Stomach smooth muscle (tissue), 2 donors: ENCODE results near the gene SIK2.

Experiments
- H3K27ac ChIP-seq: one replicate; pipeline ENCODE4 v1.7.0; 2013; ENCODE audit warnings: mild to moderate bottlenecking, low read length, inconsistent platforms
- H3K27me3 ChIP-seq, 2 donors: one replicate each; pipeline ENCODE4 v1.7.0; 2013; ENCODE audit warnings: low read length in 2 of 2; ENCODE audit not compliant: insufficient read depth in 2 of 2, control insufficient read depth in 1 of 2
- H3K36me3 ChIP-seq, 2 donors: one replicate each; pipeline ENCODE4 v1.7.0; 2013; ENCODE audit warnings: low read length in 2 of 2; ENCODE audit not compliant: control insufficient read depth in 2 of 2, insufficient read depth in 2 of 2
- H3K4me1 ChIP-seq: one replicate; pipeline ENCODE4 v1.7.0; 2013; ENCODE audit warnings: low read length; ENCODE audit not compliant: control insufficient read depth, insufficient read depth
- H3K4me3 ChIP-seq, 2 donors: one replicate each; pipeline ENCODE4 v1.7.0; 2013; ENCODE audit warnings: low read length in 2 of 2
- H3K9ac ChIP-seq, 2 donors: one replicate each; pipeline ENCODE4 v1.7.0; 2013; ENCODE audit warnings: low read length in 2 of 2, mild to moderate bottlenecking in 1 of 2
- H3K9me3 ChIP-seq, 2 donors: one replicate each; pipeline ENCODE4 v1.7.0; 2013; ENCODE audit warnings: low read length in 2 of 2; ENCODE audit not compliant: control insufficient read depth in 2 of 2
- donor health status: healthy.
- donor health status: Pancreatic carcinoma.

The SIK2 gene

DNA sequence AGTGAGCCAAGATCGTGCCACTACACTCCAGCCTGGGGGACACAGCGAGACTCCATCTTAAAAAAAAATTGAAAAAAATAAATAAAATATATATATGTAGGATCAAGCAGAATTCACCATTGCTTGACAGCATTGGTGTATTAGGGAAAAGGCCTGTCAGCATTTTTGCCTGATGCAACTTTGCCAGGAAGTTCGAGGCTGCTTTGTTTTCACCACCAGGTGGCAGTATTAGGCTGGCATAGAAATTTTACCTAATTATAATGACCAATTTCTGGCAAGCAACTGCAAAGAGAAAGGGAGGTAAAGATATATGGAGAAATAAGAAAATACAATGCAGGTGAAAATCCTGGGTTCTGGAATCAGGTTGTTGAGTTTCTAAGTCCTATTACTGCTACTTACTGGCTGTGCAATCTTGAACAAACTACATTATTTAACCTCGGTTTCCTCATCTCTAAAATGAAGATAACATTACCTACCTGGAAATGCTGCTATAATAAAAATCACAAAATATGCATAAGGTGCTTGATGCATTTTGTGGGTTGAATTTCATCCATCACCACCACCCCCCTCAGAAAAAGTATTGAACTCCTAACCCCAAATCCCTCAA is 37.0 kb upstream of the SIK2 start:
- Histone ChIP-seq H3K27ac (no peak overlapping the region), H3K4me3 (no peak overlapping the region), H3K36me3 (peaks cover 4 to 13% of the 10 kb centered on the region in 2 donors), H3K4me1 (peaks cover 2% of the 10 kb centered on the region), H3K9me3 (no peaks in the 10 kb centered on the region), H3K27me3 (no peaks in the 10 kb centered on the region), H3K9ac (no peak overlapping the region)

DNA sequence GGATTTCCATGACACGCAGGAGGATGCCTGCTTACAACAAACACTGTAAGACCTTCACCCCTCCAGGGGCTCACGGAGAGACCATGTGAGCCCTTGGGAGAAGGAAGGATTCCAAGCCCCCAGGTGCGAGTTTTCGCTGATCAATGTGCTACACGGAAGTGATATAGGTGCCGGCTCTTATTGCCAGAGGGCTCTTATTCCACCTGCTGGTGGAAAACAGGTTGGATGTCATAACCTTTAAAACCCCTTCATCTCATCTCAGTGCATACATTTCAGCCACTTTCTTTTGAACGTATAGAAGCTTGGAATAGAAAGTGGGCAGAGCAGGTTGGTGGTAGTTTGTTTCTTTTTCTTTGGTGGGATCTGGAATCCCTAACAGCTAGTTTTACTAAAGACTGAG is 35.9 kb upstream of the SIK2 start:
- H3K27me3 ChIP-seq, result no peaks in the 10 kb centered on the region
- no peak overlapping the region for H3K9ac ChIP-seq
- H3K9me3 ChIP-seq, result no peaks in the 10 kb centered on the region
- H3K36me3 ChIP-seq, result peaks cover 0 to 9% of the 10 kb centered on the region in 2 donors
- H3K4me3 ChIP-seq, result no peak overlapping the region
- H3K27ac ChIP-seq, result no peak overlapping the region
- H3K4me1 ChIP-seq, result peaks cover 2% of the 10 kb centered on the region

DNA sequence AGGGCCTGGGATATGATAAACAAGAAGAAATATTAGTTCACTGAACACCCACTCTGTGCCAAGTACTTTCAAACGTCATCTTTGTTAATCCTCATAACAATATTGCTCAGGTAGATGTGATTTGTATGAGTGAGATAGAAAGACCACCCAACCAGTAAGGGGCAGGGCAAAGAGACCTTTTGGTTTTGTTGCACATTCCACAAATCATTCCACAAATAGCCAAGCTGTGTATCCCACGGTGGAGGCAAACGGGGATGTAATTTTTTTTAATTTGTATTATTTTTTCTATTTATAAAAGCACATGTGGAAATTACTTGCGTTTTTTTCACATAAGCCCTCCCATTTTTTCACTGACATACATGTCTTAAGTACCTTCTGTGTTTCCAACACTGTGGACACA is 32.8 kb upstream of the SIK2 start:
- Histone ChIP-seq H3K36me3 (no peaks in the 10 kb centered on the region), H3K4me1 (peaks cover 11% of the 10 kb centered on the region), H3K9me3 (no peaks in the 10 kb centered on the region), H3K9ac (no peak overlapping the region), H3K27ac (no peak overlapping the region), H3K27me3 (no peaks in the 10 kb centered on the region), H3K4me3 (no peak overlapping the region)

DNA sequence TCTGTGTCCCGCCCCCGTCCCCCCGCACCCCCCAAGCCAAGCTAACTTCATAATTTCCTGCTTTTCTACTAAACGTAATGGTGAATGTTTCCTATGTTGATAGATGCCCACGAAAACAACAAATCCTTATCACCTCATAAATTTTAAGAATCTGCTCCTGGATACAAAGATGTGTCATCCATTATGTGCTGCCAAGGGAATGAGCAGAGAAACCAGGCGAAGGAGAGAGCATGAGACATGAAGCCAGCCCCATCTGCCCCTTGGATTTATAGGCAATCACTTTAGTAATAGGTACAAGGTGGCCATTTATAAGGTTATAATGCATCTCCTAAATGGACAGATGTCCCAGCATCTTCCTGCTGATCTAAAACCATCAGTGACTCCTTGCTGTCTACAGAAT is 31.5 kb upstream of the SIK2 start:
- Histone ChIP-seq H3K4me1 (peaks cover 11% of the 10 kb centered on the region), H3K36me3 (no peaks in the 10 kb centered on the region), H3K9ac (no peak overlapping the region), H3K27ac (no peak overlapping the region), H3K27me3 (no peaks in the 10 kb centered on the region), H3K9me3 (no peaks in the 10 kb centered on the region), H3K4me3 (no peak overlapping the region)

DNA sequence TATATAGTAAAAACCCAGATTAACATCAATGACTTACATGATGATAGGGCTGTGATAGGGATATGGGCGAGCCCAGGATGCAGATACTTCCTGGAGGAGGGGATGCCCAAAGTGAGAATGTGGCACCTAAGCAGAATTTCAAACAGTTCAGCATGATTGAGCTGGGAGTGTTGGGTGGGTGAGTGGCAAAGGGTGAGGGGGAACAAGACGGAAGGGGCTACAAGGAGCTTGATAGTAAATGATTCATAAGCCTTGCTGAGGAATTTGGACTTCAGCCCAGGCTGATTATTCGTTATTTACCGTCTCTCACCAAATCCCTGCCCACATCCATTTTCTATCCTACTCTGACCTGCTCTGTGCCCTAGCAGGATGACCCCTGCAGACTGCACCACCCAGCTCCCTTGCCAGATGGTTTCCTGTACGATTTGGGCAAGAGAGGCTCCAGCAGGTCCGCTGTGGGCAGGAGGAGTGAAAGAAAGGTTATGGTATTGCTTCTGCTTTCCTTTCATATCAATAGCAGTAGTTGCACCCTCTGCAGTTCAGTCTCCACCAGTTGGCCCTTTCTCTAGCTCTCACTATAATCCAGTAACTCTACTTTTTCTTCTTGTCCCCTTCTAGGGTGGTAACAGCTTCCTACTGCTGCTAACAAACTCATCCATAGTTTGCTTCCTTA is 30.3 kb upstream of the SIK2 start:
- no peak overlapping the region for H3K27ac ChIP-seq
- H3K36me3 ChIP-seq, result no peaks in the 10 kb centered on the region
- H3K27me3 ChIP-seq, result no peaks in the 10 kb centered on the region

DNA sequence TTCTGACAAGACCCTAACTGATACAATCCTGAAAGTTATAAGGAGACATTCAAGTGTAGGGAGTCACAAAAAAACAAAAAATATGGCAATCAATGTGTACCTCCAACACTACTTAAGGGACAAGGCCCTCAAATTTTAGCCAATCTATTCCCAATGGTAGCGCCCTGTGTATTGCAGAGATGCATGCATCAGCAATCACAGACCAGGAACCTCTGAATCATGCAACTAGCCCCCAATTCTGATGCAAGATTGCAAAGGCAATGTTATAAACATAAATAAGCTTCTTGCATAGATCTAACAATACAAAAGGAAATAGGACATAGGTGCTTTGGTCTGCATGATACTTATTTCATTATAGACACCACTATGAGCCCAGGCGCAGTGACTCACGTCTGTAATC is 29.7 kb upstream of the SIK2 start:
- no peak overlapping the region for H3K27ac ChIP-seq
- H3K9me3 ChIP-seq, result no peaks in the 10 kb centered on the region
- H3K9ac ChIP-seq, result no peak overlapping the region
- H3K36me3 ChIP-seq, result no peaks in the 10 kb centered on the region
- H3K27me3 ChIP-seq, result no peaks in the 10 kb centered on the region
- H3K4me1 ChIP-seq, result peaks cover 11% of the 10 kb centered on the region
- no peak overlapping the region for H3K4me3 ChIP-seq

More for the DNA sequence above, 30.3 kb upstream of the SIK2 start:
- Histone ChIP-seq H3K9me3 (no peaks in the 10 kb centered on the region), H3K4me3 (no peak overlapping the region), H3K9ac (no peak overlapping the region), H3K4me1 (peaks cover 11% of the 10 kb centered on the region)

DNA sequence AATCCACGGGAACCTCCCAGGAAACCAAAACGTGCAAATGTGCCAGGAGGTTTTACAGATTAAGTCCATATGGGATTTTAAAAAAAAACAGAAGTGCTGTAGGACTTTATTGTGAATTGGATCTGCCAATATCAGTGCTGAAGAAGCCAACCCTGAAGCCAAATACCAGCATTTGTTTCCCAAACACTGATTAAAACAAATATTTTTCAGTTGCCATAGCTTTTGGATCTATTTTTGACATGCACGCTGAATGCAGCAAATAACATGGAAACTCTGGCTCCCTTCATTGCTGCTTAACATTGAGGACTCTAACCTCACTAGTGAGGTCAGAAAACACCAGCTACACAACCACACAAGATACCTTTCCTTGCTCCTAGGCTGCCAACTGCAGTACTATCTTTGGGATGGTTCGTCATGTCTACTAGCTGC is 28.4 kb upstream of the SIK2 start:
- Histone ChIP-seq H3K9me3 (no peaks in the 10 kb centered on the region), H3K4me3 (peak overlapping the region; percentile 4 to 40), H3K27ac (no peak overlapping the region), H3K4me1 (peaks cover 11% of the 10 kb centered on the region), H3K36me3 (no peaks in the 10 kb centered on the region), H3K9ac (no peak overlapping the region), H3K27me3 (no peaks in the 10 kb centered on the region)

DNA sequence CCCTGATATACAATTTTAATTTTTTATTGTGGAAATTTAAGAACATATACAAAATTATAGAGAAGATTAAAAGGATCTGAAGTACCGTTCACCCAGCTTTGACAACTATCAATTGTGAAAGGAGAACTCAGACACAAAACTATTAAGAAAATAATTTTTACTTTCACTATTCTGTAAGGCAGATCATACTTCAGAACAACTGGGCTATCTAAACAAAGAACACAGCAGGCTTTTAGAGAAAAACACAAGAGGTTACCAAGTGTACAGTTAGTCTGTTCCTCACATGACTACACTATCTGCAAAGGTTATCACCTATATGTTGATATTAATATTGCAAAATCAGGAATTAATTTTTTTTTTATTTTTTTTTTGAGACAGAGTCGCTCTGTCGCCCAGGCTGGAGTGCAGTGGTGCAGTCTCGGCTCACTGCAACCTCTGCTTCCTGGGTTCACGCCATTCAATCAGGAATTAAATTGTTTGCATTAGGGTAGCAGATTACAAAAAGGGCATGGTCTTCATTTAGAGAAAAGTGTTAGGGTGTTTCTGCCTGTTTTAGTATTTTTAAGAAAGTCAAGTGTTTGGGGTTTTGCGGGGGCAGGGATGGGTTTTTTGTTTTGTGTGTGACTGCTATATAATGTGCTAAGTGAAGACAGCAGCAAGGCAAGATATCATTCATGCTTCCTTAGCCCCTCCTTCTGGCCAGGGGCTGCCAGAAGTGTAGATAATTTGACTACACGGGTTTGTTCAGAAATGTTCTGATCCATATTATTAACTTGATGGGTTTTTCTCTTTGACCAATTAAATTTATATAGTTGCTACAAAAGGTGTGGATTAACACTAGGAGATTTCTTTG is 27.6 kb upstream of the SIK2 start:
- Histone ChIP-seq H3K4me3 (peak overlapping the region in 1 of 2 donors; percentile 40), H3K27ac (no peak overlapping the region), H3K27me3 (no peaks in the 10 kb centered on the region), H3K4me1 (peaks cover 11% of the 10 kb centered on the region), H3K9ac (no peak overlapping the region), H3K36me3 (no peaks in the 10 kb centered on the region), H3K9me3 (no peaks in the 10 kb centered on the region)

DNA sequence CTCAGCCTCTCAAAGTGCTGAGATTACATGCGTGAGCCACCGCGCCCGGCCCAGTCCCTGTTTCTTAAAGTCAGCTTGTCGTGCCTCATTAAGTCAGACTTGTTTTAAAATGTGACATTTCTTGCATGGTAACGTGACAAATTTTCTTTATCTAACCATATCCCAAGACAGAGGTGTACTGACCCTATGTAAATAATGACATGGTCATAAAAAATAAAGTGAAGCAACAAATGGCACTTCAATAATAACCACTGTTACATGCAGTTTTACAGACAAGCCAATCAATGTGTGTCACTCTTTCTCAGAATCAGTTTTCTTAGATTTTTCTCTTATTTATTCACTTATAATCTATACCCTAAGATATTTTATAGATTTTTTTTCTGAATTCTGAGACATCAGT is 26.5 kb upstream of the SIK2 start:
- Histone ChIP-seq H3K9me3 (no peaks in the 10 kb centered on the region), H3K4me1 (peaks cover 9% of the 10 kb centered on the region), H3K36me3 (no peaks in the 10 kb centered on the region), H3K27me3 (no peaks in the 10 kb centered on the region), H3K27ac (no peak overlapping the region), H3K4me3 (no peak overlapping the region), H3K9ac (no peak overlapping the region)

DNA sequence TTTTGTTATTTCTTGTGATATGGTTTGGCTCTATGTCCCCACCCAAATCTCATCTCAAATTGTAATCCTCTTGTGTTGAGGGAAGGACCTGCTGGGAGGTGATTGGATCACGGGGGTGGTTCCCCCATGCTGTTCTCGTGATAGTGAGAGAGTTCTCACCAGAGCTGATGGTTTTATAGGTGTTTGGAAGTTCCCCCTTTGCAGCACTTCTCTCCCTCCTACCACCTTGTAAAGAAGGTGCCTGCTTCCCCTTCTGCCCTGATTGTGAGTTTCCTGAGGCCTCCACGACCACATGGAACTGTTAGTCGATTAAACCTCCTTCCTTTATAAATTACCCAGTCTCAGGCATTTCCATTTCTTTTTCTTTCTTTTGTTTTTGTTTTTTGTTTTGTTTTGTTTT is 24.4 kb upstream of the SIK2 start:
- Histone ChIP-seq H3K27ac (no peak overlapping the region), H3K4me1 (peaks cover 9% of the 10 kb centered on the region), H3K36me3 (no peaks in the 10 kb centered on the region), H3K27me3 (no peaks in the 10 kb centered on the region), H3K9me3 (no peaks in the 10 kb centered on the region), H3K9ac (no peak overlapping the region), H3K4me3 (no peak overlapping the region)
